NCI-H526 treated with DMSO at 0.1 percent for 48 hours (cell line): ENCODE measurements around the gene PAPOLG.
"Not testable (repeated sequence)": the region's sequence is repeated elsewhere in the genome, so short reads cannot be mapped to it uniquely, and the experiment has no call there.

Experiments used
- DNase-seq: peaks from one replicate; lab custom pipeline; 2025; lab: John Stamatoyannopoulos, UW

PAPOLG gene

DNA sequence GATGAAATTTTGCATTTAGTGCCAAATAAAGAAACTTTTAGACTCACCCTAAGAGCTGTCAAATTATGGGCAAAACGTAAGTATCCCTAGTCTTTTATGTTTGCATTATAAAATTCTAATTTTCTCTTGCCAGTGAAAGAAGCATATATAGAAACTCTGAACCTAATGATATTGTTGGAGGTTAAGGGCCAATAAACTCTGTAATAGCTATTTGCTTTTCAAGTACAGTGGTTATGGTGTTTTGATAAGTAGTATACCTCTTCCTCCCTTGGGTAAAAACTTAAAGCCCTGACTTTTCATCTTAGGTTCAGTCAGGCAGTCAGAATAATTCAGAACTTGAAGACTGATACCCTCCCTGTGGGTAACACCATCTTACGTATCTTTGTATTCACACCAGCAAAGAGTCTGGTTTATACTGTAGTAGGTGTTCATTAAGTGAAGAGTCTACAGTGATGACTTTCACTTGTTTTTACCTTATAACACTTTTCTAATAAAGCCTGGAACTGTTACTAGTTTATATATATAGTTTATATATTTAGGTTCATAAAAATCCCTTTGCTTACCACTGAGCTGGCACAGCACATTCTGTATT lies 19.1 kb downstream of the PAPOLG start:
- no peak for DNase-seq

DNA sequence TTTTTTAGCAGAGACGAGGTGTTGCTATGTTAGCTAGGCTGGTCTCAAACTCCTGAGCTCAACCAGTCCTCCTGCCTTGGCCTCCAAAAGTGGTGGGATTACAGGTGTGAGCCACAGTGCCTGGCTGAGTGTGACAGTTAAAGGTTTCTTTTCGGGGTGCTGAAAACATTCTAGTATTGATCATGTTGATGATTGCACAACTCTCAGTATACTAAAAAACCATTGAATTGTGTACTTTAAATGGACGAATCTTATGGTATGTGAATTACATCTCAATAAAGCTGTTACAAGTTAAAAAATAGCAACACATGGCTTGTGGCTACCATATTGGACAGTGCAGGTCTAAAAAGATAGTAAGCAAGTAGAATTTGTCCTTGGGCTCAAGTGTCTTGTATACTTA lies 22.3 kb downstream of the PAPOLG start:
- no peak for DNase-seq

DNA sequence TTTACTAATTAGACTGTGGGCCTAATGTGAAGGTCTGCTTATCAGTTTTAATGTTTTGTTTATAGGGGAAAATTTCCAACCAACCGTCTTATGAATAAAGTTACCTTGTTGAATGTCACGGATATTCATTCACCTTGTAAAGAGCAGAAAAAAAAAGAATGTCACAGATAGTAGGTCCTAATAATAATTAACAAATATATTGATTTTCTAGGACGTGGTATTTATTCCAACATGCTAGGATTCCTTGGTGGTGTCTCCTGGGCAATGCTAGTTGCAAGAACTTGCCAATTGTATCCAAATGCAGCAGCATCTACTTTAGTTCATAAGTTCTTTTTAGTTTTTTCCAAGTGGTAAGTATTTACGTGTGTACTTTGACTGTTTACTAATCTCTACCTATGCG lies 23.4 kb downstream of the PAPOLG start:
- no peak for DNase-seq

DNA sequence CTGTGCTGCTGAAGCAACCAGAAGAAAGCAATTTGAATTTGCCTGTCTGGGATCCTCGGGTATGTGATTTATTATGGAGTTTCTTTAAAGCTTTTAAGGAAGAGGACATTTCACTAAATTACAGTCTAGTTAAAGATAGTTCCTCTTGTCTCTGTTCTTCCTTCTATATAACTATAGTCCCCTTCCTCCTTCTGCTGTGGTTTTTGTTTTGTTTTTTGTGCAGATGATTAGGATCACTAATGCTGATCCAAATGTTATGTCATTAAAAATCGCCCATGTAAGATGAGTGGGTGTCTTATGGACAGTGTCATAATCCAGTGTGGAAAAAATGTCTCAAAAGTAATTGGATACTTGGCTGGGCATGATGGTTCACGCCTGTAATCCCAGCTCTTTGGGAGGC lies 24.7 kb downstream of the PAPOLG start:
- no peak for DNase-seq

DNA sequence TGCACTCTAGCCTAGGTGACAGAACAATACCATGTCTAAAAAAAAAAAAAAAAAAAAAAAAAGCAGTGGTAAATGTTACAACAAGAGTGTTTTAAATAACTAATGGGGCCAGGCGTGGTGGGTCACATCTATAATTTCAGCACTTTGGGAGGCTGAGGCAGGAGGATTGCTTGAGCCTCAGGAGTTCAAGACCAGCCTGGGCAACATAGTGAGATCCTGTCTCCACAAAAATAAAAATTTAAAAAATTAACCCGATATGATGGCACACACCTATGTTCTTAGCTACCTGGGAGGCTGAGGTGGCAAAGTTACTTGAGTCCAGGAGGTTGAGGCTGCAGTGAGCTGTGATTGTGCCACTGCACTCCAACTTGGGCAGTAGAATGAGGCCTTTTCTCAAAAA lies 37.1 kb downstream of the PAPOLG start:
- no peak for DNase-seq

DNA sequence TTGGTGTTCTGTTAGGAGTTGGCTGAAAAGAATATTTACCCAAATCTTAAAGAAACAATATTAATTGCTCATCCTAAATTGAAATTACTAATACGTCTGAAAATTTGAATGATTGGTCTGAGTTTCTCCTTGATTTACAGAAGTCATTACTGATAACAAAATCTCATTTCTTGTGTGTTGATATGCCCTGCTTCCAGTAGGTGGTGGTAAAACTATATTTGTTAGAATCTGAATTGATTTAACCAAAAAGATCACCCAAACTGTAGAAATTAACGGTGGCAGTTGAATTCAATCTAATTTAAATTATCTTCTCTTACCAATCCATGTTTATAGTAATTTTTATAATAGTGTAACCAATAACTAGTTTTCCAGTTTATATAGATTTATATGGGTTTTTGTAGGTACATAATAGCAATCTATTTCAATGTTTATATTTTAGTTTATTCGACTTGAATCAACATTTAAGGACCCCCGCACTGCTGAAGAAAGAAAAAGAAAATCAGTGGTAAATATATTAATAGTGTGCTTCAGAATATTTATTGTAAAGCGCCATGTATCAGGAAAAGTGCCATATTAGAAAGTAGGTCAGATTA lies 38.3 kb downstream of the PAPOLG start:
- DNase-seq, result no peak

DNA sequence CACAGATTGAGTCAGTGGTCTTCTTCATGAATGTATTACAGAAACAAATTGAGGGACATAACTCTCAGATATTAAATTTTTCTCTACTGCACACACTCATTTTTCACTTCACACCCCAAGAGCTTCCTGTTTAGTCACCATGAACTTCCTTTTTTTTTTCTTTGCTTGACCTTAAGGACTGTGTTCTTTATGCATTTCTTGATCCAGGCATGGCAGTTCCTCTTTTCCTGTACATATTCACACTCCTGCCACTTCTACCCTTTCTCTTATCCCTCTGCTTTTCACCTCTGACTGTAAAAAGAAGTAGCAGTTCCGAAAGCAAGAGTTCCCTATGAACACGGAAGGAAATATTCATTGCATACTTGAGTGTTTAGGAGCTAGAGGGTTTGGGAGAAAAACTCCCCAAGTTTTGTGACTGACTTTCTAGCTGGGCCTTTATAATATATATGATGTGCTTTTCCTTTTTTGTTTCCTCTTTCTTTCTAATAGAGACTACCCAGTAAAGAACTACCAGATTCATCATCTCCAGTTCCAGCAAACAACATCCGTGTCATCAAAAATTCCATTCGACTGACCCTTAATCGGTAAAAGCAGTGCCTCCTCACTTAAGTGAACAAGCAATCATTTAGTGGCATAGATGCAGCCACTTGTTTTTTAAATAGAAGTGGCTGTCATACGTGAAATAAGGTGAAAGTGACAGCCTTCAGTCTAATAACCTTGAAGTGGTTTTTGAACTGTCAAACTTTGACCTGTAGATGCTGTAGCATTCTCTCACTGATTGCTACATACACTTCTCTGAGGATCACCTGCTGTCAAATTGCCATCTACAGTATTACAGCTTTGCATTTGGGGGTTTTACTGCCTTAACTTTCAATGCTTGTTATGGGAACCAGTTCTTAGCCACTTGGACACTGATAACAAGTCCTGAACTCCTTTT lies 40.8 kb downstream of the PAPOLG start:
- no peak for DNase-seq

DNA sequence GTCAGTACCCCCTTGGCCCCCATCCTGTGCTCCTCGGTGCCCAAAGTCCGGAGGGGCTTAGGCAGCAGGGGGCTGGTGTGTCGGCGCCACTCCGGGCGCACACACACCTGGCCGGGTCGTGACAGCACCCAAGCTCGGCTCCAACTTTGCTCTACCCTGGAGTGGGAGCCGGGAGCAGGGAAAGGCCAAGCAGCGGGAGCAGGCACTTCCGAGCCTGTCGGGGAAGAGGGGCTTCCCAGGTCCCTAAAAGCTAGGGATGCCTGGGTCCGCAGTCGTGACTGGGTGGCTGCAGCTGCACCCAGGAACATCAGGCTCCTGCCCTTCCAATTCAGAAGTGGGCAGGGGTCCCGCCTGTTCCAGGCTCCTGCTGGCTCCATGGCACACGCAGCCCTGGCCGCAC lies 48.4 kb downstream of the PAPOLG start:
- no peak for DNase-seq

DNA sequence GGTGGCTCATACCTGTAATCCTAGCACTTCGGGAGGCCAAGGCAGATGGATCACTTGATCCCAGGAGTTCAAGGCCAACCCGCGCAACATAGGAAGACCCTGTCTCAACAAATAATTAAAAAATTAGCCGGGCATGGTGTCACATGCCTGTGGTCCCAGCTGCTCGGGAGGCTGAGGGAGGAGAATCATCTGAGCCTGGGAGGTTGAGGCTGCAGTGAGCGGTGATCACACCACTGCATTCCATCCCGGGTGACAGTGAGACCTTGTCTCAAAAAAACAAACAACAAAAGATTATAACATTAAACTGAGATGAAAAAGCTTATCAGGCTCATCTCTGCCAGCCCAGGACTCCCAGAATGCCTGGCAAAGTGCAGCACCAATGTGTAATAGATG lies 50.5 kb downstream of the PAPOLG start:
- no peak for DNase-seq

DNA sequence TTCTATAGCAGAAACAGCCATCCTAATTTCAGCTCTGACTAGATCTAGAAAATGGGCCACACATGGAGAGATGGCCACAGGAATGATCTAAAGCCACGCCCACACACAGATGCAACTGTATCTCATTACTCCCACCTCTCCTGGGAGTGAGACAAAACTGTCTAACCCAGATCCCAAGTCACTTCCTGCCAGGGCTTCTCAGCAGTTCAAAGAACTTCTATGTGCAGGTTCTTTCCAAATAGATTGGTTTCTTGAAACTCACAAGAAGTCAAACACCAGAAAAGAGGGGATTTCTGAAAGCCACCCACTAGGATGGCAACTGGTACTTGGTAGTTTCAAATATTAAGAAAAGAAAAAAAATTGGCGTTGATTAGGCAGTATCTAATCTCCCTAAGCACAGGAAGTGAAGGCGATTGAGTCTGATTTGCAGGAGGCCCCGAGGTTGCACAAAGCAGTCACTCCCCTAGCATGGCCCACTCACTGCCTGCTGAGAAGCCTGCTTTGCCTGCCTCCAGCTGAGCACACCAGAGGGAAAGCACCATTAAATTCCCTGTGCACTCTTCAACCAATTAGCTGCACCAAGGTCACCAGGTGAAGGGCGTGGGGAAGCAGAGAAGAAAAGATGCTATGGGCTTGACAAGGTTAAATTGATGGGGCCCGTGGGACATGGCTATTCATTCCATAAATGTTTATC lies 51.1 kb downstream of the PAPOLG start:
- DNase-seq, result no peak

DNA sequence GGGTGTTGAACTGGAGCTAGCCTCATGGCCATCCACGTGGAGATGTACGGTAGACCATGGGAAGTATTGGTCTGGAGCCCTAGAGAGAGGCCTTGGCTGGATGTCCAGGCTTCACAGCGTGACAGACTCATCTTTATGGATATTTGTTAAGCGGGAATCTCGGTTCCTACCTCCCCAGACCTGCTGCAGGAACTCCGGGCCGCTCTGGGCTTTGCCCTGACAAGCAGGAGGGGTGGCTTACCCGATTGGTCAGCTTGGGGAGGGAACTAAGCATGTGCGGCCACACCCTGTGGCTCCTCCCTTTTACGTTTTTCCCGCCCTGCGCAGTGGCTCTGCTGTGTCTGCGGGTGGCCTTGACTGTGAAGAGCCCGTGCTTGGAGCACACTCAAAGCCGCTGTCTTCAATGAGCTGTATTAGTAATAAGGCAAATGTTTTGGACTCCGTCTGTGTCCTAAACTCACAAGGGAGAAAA lies 52.3 kb downstream of the PAPOLG start:
- no peak for DNase-seq

DNA sequence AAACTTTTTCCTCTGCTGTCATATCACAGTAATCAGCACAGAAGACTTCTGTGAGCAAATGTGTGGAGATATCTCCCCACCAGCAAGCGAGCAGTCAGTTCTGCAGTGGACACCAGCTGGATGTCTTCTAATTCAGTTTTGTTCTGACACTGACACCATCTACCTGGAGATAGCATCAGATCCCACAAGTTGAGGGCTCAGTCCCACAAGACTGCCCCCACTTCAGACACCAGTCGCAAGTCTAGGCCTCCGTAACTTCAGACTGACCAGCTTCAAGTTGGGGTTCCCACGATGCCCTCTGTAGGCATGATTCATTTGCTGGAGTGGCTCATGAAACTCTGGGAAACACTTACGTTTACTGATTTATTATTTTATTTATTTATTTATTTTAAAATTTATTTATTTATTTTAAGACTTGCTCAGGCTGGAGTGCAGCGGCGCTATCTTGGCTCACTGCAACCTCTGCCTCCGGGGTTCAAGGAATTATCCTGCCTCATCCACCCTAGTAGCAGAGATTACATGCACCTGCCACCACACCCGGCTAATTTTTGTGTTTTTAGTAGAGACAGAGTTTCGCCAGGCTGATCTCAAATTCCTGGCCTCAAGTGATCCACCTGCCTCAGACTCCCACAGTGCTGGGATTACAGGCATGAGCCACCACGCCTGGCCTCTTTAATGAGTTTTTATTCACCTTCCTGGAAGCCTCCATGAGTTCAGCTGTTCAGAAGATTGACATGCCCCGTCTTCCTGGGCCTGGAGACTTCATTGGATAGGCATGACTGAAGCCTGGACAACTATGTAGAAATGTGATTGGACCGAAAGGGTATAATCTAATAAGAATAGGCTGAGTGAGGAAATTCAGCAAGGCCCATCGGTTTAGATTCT lies 55.7 kb downstream of the PAPOLG start:
- no peak for DNase-seq

DNA sequence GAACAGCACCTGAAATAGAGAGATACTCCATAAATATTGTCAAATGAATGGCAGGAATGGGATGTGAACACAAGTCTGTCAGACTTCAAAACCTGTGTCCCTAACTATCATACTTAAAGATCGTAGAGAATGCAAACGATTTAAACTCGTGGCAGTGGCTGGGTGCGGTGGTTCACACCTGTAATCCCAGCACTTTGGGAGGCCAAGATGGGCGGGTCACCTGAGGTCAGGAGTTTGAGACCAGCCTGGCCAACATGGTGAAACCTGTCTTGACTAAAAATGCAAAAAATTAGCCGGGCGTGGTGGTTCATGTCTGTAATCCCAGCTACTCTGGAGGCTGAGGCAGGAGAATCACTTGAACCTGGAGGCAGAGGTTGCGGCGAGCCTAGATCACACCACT lies 61.1 kb downstream of the PAPOLG start:
- not testable (repeated sequence) for DNase-seq

DNA sequence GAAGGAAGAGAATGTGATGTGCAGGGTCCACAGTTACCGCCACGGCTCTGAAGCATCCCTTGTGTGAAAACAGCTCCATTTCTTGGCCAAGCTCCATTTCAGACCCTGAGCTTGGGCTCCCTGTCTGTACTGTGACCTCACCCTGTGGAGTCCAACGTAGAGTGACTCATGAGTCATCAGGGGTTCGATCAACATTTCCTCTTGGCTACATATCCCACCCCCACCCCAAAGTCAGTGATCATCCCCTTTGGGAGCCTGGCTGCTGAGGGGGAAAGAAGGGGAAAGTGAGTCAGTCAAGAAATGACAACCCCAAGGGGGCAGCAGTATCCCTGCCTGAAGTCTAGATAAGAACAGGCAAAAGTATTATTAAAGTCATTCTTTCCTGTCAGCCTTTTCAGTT lies 62.2 kb downstream of the PAPOLG start:
- no peak for DNase-seq

DNA sequence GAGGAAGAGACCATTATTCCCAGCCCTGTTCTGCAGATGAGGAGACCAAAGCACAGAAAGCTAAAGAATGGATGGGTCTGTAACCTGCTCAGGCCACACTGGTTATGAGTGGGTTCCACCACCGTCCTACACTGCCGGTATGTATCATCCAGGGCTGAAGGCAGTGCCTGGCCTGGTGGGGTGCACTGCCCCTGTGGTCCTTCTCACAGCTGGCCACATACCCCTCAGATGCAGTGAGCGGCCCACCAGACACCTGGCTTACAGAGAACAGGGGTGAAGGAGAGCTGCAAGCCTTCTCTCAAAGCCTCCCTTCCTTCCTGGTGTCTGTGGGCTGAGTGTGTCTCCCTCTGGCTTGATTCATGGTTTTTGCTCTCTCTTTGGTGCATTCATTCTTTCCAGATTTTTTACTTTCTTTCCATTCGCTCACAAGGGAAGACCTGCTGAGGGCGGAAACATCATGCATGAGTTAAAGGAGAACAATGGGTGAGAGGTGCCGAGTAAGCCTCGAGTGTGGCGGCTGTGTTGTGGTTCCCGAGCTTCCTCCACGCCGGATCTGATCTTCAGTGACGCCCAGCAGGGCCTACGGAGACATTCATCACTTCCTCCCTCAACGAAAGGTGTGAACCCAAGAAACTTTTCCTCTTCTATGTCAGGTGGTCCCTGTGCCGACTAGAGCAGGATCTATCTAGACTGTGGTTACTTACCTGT lies 63.2 kb downstream of the PAPOLG start:
- no peak for DNase-seq

DNA sequence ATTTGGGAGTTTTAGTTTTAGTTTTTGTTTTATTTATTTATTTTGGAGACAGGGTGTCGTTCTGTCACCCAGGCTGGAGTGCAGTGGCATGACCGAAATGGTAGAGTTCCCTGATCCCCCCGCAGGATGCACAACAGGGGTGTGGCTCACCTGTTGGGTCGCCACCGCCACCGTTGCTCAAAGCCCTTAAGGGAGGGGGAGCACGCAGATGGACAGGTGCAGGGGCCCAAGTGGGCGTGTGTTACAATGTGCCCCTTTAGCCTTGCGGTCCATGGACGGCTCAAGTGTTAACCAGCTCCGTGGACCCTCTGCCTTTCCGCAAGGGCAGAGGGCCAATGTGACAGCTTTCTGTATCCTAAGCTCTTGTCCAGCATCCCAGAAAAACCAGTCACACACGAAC lies 63.9 kb downstream of the PAPOLG start:
- DNase-seq, result no peak

DNA sequence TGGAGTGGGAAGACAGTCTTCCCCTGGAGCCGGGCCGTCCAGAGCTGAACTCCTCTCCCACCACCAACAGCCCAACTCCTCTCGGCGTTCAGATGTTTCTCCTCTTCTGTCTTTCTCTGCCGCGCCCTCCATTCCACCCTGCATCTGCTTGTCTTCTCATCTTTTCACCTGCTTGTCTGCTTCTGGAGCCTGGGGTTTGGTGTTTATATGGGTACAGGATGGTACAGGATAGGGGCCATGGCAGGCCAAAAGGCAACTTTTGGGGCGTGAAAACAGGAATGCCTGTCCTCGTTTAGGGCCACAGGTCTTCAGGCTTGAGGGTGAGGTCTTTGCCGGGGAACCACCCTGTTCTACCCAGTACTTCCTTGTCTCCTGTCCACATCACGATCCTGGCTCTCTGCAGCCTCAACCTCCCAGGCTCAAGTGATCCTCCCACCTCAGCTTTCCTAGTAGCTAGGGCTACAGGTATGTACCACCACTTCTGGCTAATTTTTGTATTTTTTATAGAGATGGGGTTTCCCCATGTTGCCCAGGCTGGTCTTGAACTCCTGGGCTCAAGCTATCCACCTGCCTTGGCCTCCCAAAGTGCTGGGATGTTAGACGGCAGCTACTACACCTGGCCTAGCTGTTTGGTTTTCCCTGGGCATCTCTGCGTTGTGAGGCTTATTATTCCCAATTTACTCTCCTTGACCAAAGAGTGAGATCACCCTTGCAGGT lies 64.5 kb downstream of the PAPOLG start:
- DNase-seq, result no peak

DNA sequence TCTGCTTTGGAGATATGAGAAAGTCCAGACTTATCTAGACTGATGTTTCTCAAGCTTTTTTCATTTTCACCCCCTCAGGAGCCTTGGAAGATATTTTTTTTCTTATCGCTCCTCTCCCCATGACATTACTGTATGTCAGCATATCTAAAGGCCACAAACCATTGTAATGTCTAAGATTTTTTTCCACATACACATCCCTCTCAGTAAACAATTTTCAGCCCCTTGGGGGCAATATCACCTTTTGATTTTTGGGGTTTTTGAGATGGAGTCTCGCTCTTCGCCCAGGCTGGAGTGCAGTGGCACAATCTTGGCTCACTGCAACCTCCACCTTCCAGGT lies 65.0 kb downstream of the PAPOLG start:
- DNase-seq, result no peak

DNA sequence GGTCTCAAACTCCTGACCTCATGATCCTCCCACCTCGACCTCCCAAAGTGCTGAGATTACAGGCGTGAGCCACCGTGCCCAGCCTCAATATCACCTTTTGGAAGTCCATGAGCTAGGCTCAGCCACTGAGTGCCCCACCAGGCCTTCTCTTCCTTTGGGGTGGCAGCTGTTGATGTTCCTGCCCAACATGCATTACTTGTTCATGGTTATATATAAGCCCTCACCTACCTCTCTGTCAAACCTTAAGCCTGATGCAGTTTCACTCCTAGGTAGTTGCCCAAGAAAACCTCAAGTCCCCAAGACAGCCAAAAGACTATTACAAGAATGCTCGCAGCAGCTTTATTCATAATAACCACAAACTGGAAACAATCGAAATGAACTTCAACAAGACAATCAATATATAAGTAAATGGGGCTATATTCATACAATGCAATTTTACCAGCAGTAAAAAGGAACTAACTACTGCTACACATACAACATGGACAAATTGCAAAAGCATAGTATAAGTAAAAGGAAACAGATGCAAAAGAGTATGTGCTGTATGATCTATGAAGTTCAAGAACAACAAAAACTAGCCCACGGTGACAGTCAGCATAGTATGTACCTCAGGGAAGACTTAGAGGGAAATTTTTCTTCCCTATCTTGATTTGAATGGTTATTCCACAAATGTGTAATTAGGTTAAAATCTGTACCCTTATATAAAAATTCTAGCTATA lies 65.7 kb downstream of the PAPOLG start:
- DNase-seq, result no peak

DNA sequence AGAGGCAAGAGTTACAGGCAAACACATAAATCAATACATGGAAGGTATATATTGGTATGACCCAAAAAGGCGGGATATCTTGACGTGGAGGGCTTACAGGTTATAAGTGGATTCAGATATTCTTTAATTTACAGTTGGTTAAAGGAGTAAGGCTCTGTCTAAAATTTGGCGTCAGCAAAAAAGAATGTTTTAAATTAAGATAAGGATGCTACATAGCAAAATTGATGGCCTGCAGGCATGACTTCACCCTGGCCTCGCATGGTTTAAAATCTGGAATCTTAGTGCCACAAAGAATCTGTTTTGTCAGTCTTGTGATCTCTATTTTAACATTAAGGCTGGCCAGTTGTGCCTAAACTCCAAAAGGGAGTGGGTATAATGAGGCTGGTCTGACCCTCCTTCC lies 66.9 kb downstream of the PAPOLG start:
- no peak for DNase-seq
